Activated CD8-positive, alpha-beta memory T cell treated with anti-CD3 and anti-CD28 coated beads, Interleukin-2, amount 50 U/mL, for 1 hour (primary cell): ENCODE data around the gene RAB3B.

Experiments used
- DNase-seq: peaks from one replicate; pipeline ENCODE4 v3.0.0-alpha.2; 2020; ENCODE audit errors: extremely low read depth

Gene RAB3B

DNA sequence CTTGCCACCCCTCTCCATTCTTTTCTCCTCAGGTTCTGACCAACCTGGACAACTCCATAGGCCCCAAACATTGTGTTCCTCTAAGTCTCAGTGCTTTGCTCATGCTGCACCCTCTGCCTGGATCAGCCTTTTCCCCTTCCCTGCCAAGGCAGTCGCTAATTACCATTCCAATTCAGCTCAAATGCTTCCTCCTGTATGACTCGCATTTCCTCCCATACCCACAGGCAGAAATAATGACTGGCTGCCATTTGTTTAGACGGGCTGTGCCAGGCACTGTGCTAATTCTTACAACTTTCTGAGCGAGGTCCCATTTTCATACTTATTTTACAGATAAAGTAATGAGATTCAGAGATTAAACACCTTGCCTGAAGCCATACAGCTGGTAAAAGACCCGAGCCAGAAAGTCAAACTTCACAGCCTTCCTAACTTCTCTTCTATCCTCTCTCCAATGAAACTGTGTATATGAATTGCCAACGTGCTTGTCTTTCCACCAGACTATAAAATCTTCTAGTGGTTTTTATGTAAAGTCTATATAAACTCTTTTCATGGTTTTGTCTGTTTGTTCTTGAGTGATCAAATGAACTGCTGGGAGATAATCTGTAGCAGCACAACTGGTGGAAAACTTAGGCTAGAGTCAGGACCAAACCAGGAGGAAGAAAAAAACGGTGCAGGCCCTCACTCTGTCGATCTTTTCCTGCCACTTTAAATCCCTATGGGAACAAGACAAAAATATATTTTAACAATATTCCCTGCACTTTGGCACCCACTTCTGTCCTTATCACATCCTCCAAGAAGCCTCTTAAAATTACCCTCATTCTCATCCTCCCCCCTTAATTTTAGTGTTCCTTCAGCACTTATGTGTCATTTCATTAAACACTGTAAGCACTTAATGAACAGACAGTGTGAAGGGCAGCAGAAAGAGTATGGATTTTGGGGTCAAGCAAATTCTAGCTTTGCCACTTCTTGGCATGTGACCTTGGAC lies 33.7 kb downstream of the RAB3B start:
- no peak for DNase-seq

GRCh38 chr1:51955797-51956527 lies 34.5 kb downstream of the RAB3B start:
- no peak for DNase-seq

- no peak for DNase-seq
Measured at GRCh38 chr1:51954783-51955182, 35.7 kb downstream of the RAB3B start.

DNA sequence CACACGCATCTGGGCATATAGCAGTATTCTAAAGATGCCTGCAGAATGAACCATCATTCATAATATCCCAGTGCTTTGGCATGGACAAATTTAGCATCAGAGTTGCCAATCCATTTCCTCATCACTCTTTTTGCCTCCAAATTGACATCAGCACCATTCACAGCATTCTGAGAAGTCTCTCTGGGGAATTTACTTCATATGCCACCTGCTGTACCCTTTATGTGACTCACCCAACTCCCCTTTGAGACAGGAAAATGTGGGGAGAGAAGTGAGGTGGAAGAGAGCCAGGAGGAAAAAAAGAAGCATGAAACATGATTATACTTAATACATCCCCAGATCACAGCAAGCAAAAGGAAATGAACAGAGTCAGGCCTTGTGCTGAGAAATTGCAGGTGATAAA lies 37.4 kb downstream of the RAB3B start:
- no peak for DNase-seq

GRCh38 chr1:51952638-51953037 lies 37.9 kb downstream of the RAB3B start:
- DNase-seq: no peak

DNA sequence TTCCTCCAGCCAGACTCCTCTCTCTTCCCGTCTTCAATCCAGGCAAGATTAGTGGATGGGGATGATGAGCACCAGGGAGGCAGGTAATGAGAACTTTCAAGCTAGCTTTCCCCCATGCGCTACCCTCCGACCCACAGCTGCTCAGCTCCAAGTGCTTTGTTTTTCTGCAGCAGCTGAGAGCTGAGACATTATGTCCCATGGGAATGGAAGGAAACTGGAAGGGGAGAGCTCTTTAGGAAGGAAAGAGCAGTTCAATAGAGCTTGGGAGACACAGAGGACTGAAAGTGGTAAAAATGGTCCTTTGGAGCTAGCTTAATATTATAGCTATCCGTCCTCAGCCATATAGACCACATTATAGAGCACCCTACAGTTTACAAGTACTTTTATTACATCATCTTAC lies 39.8 kb downstream of the RAB3B start:
- no peak for DNase-seq

DNA sequence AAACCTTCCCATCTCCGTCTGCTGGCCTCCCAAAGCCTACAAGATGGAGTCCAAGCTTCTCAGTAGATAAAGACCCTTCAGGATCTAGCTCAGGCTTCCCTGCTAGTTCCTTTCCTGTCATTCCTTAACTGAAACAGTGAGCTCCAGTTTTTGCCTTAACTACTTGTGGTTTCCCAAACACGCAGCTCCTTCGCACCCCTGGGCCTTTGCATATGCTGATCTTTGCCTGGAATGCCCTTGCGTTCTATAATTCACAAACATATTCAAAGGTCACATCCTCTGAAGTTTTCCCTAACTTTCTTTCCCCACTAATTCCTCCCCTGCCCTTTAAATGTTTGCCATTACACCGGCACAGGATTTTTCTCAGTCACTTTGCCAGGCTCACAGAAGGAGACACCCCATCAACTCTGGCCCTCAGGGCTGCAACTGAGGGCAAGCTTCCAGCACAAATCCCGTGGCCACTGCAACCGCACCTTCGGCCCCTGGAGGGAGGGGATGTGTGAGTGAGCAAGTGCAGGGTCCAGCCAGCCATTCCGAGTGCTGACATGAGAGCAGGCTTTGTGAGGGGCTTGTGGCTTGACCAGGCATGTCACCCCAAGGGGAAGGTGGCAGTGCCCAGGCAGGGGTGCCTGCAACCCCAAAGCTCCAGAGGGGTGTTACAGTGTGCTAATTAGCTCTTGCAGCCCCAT lies 41.3 kb downstream of the RAB3B start:
- no peak for DNase-seq

- DNase-seq: no peak
Measured at GRCh38 chr1:51948491-51948915, 42.0 kb downstream of the RAB3B start.

- DNase-seq: no peak
Measured at GRCh38 chr1:51946300-51946699, 44.2 kb downstream of the RAB3B start.

DNA sequence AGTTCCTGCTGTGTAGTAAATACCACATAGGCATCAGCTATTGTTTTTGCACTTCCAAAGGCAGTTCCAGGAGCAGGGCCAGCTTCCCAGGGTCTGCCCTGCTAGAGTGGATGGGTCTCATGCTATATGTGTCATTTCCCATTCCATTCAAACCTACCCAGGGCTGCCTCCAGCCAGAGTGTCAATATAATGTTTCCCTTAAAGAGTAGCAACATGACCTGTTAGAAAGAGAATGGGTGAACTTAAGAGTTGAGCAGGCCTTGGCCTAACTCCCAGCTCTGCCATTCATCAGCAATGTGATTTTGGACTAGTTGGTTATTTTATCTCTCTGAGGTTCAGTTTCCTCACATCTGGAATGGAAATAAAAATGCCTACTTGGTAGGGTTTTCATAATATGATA lies 44.9 kb downstream of the RAB3B start:
- DNase-seq: no peak

GRCh38 chr1:51942281-51942680 lies 48.2 kb downstream of the RAB3B start:
- DNase-seq: no peak

DNA sequence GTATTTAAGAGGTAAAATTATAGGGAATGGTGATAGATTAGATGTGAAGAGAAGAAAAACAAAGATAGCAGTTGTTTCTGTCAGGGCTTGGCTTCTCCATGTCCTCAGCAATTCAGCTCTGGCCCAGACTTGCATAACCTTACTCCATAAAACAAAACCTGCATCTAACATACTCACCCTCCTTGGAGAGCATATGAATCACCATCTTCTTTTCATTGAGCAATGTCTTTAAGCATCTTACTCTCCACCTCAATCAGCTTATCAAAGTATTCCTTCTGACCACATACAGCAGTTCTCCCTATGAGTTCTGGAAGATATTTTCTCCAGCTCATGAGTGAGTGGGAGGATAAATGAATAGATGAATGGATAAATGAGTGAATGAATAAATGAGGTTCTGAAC lies 49.0 kb downstream of the RAB3B start:
- no peak for DNase-seq

GRCh38 chr1:51937112-51937511 lies 53.4 kb downstream of the RAB3B start:
- DNase-seq: no peak

DNA sequence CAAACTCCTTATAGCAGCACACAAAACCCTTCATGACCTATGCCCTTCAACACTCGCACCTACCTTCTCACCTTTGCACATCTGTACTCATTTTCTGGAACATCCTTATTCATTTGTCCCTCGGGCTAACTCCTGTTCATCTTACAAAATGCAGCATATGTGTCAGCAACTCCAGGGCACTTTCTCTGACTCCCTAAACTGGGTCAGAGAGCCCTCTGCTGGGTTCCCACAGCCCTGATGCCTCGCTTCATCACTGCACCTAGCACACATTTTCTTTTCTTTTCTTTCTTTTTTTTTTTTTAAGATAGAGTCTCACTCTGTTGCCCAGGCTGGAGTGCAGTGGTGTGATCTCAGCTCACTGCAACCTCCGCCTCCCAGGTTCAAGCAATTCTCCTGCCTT lies 54.0 kb downstream of the RAB3B start:
- no peak for DNase-seq

DNA sequence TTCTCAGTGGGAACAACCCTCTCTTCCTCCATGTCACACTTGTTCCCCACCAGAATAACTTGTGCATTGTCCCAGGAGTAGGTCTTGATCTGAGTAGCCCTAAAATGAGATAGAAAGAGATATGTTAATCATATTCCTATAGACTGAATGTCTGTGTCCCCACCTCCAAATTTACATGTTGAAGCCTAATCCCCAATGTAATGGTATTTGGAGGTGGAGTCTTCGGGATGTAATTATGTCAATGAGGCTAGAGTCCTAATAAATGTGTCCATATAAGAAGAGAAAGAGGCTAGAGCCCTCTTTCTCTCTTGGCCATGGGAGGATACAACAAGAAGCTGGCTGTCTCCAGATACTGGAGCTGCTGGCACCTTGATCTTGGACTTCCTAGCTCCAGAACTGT lies 57.2 kb downstream of the RAB3B start:
- DNase-seq: no peak

- no peak for DNase-seq
Measured at GRCh38 chr1:51930329-51930728, 60.2 kb downstream of the RAB3B start.

- DNase-seq: no peak
Measured at GRCh38 chr1:51928896-51929295, 61.6 kb downstream of the RAB3B start.

- no peak for DNase-seq
Measured at GRCh38 chr1:51927029-51927428, 63.5 kb downstream of the RAB3B start.

DNA sequence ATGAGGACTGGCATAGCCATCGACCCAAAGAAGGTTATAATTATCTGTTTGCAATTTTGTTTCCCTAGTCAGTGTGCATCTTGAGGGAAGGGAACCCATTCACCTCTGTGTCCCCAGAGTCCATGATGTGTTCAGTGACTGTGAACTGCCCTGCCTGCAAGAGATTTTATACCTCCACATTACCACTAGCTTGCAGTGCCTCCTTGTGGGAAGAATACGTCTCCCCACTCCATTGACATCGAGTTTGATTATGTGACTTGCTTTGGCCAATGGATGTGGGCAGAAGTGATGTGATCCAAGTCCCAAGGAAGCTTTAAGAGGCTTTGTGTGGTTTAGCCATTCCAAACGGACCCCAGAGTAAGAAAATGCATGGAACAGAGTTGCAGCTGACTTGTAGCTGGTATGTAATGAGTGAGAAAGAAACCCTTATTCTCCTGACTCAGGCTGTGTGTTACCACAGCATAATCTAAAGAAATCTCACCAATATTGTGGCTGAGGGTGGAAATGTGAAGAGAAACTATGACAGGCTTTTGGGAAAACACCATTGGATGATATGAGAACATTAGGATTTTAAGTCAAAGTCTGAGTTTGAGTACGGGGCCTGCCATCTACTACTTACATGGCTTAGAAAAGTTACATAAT lies 64.2 kb downstream of the RAB3B start:
- DNase-seq: no peak

GRCh38 chr1:51924455-51924854 lies 66.0 kb downstream of the RAB3B start:
- no peak for DNase-seq

DNA sequence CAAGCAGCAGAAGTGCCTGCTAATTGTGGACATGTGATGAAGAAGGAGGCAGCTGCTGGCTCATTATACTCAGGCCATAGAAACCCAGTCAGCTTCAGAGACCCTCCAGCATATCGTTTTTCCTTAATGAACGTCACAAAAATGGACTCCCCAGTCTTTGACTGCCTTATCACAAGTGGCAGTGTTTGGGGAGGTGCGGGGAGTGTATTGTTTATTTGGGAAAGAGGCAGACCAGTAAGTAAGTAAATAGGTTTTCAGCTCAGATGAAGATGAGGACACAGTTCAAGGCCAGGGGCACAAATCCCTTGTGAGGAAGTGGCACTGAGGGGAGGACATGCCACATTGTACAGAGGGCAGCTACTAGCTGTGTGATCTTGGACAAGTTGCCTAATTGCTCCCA lies 68.5 kb downstream of the RAB3B start:
- no peak for DNase-seq

DNA sequence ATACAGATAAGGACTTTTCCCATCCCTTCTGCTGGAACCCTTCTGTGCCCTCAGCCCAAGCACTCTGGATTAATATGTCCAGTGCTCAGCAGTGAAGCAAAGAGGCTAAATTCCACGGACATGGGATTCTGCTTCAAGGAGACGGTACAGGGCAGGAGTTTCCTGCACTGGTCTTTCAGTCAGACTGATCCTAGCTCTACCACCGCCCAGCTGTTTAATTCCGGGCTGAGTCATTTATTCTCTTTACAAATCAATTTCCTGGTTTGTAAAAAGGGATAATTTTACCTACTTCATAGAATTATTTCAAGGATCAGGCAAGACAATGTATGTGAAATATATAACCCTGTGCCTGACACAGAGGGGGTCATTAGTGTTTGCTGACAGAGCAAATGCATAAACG lies 70.4 kb downstream of the RAB3B start:
- DNase-seq: no peak
